ENCODE measurements around the gene OR6C75.
"Not testable (repeated sequence)": the region's sequence is repeated elsewhere in the genome, so short reads cannot be mapped to it uniquely, and the experiment has no call there.

The OR6C75 gene

GRCh38 chr12:55362675-55363074 lies at the start of gene OR6C75:
TSS of gene OR6C75 (plus strand) at chr12:55362975. CDS start at chr12:55365111, 2,136 bp downstream.
- no peak for DNase-seq (ENCODE audit: low read depth in 2 of 2)
- TF ChIP-seq CTCF (IDR thresholded peaks at IDR 0.05; ENCODE audit: low read depth, low read length), result no peak
- H3K4me3 ChIP-seq (replicated peaks in 1 of 2; ENCODE audit: low read depth in 2 of 2, low read length in 2 of 2), result no peak within 1 kb of the TSS

- no peak for TF ChIP-seq CTCF (IDR thresholded peaks at IDR 0.05; ENCODE audit: low read depth, low read length)
- no peak for DNase-seq (ENCODE audit: low read depth in 2 of 2)
- no peak within 1 kb of the TSS for H3K4me3 ChIP-seq (replicated peaks in 1 of 2; ENCODE audit: low read depth in 2 of 2, low read length in 2 of 2)
These were observed 48.7 kb upstream of the OR6C75 start, which contains the start of gene OR6C1 for GRCh38 chr12:55314043-55314442. TSS of gene OR6C1 (plus strand) at chr12:55314343. CDS start at chr12:55320600, 6,257 bp downstream.

- no peak for DNase-seq (ENCODE audit: low read depth in 2 of 2)
- no peak overlapping the region for H3K4me3 ChIP-seq (replicated peaks in 1 of 2; ENCODE audit: low read depth in 2 of 2, low read length in 2 of 2)
- no peak for TF ChIP-seq CTCF (IDR thresholded peaks at IDR 0.05; ENCODE audit: low read depth, low read length)
These were observed 42.6 kb upstream of the OR6C75 start for GRCh38 chr12:55320201-55320600.

GRCh38 chr12:55325801-55326200 lies 37.0 kb upstream of the OR6C75 start:
- not testable (repeated sequence) for H3K4me3 ChIP-seq (replicated peaks in 1 of 2; ENCODE audit: low read depth in 2 of 2, low read length in 2 of 2); DNase-seq (ENCODE audit: low read depth in 2 of 2)

- no peak for DNase-seq (ENCODE audit: low read depth in 2 of 2)
- H3K4me3 ChIP-seq (replicated peaks in 1 of 2; ENCODE audit: low read depth in 2 of 2, low read length in 2 of 2), result no peak within 1 kb of the TSS
- TF ChIP-seq CTCF (IDR thresholded peaks at IDR 0.05; ENCODE audit: low read depth, low read length), result no peak
These were observed 32.3 kb upstream of the OR6C75 start, which contains the start of gene OR6C3 for GRCh38 chr12:55330446-55330845. TSS of gene OR6C3 (plus strand) at chr12:55330746. CDS start at chr12:55331701, 955 bp downstream.

GRCh38 chr12:55336002-55336401 lies 26.8 kb upstream of the OR6C75 start:
- TF ChIP-seq CTCF (IDR thresholded peaks at IDR 0.05; ENCODE audit: low read depth, low read length), result no peak
- no peak for DNase-seq (ENCODE audit: low read depth in 2 of 2)
- H3K4me3 ChIP-seq (replicated peaks in 1 of 2; ENCODE audit: low read depth in 2 of 2, low read length in 2 of 2), result no peak overlapping the region

GRCh38 chr12:55355338-55355737 lies 7.4 kb upstream of the OR6C75 start:
- not testable (repeated sequence) for DNase-seq (ENCODE audit: low read depth in 2 of 2); H3K4me3 ChIP-seq (replicated peaks in 1 of 2; ENCODE audit: low read depth in 2 of 2, low read length in 2 of 2)

GRCh38 chr12:55365086-55365485 lies 2.3 kb downstream of the OR6C75 start:
- no peak for TF ChIP-seq CTCF (IDR thresholded peaks at IDR 0.05; ENCODE audit: low read depth, low read length)
- no peak for DNase-seq (ENCODE audit: low read depth in 2 of 2)
- no peak overlapping the region for H3K4me3 ChIP-seq (replicated peaks in 1 of 2; ENCODE audit: low read depth in 2 of 2, low read length in 2 of 2)
